Suprapubic skin (tissue), 4 donors: ENCODE results near the gene MRPL9. TPM values are rescaled to one million over a fixed set of nuclear protein-coding genes. Genes with fewer than 3 reads are reported as not detected.
"Not testable (repeated sequence)": the region's sequence is repeated elsewhere in the genome, so short reads cannot be mapped to it uniquely, and the experiment has no call there.

Source experiments
- DNase-seq, 2 donors: peaks; one replicate each; pipeline ENCODE4 v3.0.0-alpha.2; 2019; ENCODE audit warnings: low spot score in 2 of 2
- H3K27ac ChIP-seq: fragments of 200-600 bp; sonication (generic); one replicate; pipeline ENCODE4 v1.5.1; 2019
- H3K27me3 ChIP-seq: fragments of 200-600 bp; sonication (generic); one replicate; pipeline ENCODE4 v1.5.1; 2019
- H3K36me3 ChIP-seq: fragments of 200-600 bp; sonication (generic); one replicate; pipeline ENCODE4 v1.5.1; 2019
- H3K4me1 ChIP-seq: fragments of 200-600 bp; sonication (generic); one replicate; pipeline ENCODE4 v1.5.1; 2019
- H3K4me3 ChIP-seq: fragments of 200-600 bp; sonication (generic); one replicate; pipeline ENCODE4 v1.5.1; 2019; ENCODE audit warnings: mild to moderate bottlenecking
- H3K9me3 ChIP-seq: fragments of 200-600 bp; sonication (generic); one replicate; pipeline ENCODE4 v1.5.1; 2019
- EP300 ChIP-seq: sonication (generic); formaldehyde crosslinking; IDR thresholded peaks from one replicate; pipeline ENCODE4 v1.6.1; 2017; ENCODE audit warnings: antibody characterized with exemption
- POLR2A ChIP-seq, 2 donors: fragments of 450-650 bp; IDR thresholded peaks; one replicate each; pipeline ENCODE4 v1.6.1; 2017; ENCODE audit warnings: antibody characterized with exemption in 2 of 2, mild to moderate bottlenecking in 2 of 2, moderate library complexity in 2 of 2
- POLR2AphosphoS5 ChIP-seq, 3 donors: sonication (generic); formaldehyde crosslinking; IDR thresholded peaks; one replicate each; pipeline ENCODE4 v1.6.1; 2017; ENCODE audit warnings: antibody characterized with exemption in 3 of 3
- WGBS: methylation state at CpG from one replicate; pipeline ENCODE4 v1.1.5; 2018; 5-methylcytosine and 5-hydroxymethylcytosine counted together
- total RNA-seq, 4 donors: library from RNA; depleted of rRNA; stranded (reverse); fragments of >200 nt; gene quantifications; one replicate each; pipeline ENCODE4 v1.1.0, GENCODE V29; 2016
- TF ChIP-seq, protein P1 (sequence below), 2 donors: fragments of 200-600 bp in 1 of 2; fragments of 450-650 bp in 1 of 2; sonication (generic) in 1 of 2; IDR thresholded peaks; one replicate each; pipeline ENCODE4 v1.5.1; 2016 to 2019; ENCODE audit warnings: antibody characterized with exemption in 2 of 2, mild to moderate bottlenecking in 1 of 2, moderate library complexity in 1 of 2

MRPL9 gene
- total RNA-seq, 4 donors from 2014 or later: 52.8 to 77.5 (median 59.4) TPM

DNA sequence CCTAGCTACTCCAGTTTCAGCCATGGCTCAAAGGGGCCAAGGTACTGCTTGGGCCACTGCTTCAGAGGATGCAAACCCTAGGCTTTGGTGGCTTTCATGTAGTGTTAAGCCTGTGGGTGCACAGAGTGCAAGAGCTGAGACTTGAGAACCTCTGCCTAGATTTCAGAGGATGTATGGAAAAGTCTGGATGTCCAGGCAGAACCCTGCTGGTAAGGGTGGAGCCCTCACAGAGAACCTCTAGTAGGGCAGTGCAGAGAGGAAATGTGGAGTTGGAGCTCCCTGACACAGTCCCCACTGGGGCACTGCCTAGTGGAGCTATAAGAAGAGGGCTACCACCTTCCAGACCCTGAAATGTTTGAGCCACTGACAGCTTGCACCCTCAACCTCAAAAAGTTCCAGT, 25.8 kb downstream of the MRPL9 start:
- Histone ChIP-seq H3K4me1 (peaks cover 19% of the 10 kb centered on the region), H3K27ac (no peak overlapping the region), H3K36me3 (no peaks in the 10 kb centered on the region), H3K9me3 (no peaks in the 10 kb centered on the region), H3K4me3 (no peak overlapping the region), H3K27me3 (no peaks in the 10 kb centered on the region)
- no peak for DNase-seq
- no peak for TF ChIP-seq POLR2A (IDR thresholded peaks at IDR 0.05)
- TF ChIP-seq POLR2AphosphoS5 (IDR thresholded peaks at IDR 0.05): no peak
- no peak for TF ChIP-seq EP300
- TF ChIP-seq, protein P1, sequence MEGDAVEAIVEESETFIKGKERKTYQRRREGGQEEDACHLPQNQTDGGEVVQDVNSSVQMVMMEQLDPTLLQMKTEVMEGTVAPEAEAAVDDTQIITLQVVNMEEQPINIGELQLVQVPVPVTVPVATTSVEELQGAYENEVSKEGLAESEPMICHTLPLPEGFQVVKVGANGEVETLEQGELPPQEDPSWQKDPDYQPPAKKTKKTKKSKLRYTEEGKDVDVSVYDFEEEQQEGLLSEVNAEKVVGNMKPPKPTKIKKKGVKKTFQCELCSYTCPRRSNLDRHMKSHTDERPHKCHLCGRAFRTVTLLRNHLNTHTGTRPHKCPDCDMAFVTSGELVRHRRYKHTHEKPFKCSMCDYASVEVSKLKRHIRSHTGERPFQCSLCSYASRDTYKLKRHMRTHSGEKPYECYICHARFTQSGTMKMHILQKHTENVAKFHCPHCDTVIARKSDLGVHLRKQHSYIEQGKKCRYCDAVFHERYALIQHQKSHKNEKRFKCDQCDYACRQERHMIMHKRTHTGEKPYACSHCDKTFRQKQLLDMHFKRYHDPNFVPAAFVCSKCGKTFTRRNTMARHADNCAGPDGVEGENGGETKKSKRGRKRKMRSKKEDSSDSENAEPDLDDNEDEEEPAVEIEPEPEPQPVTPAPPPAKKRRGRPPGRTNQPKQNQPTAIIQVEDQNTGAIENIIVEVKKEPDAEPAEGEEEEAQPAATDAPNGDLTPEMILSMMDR (IDR thresholded peaks at IDR 0.05): no peak

DNA sequence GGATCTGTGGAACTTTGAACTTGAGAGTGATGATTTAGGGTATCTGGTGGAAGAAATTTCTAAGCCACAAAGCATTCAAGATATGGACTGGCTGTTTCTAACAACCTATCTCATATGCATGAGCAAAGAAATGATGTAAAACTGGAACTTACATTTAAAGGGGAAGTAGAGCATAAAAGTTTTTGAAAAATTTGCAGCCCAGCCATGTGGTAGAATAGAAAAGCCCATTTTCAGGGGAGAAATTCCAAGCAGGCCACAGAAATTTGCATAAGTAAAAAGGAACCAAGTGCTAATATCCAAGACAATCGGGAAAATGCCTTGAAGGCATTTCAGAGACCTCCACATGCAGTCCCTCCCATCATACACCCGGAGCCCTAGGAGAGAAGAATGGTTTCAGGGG, 26.3 kb downstream of the MRPL9 start:
- Histone ChIP-seq H3K4me3 (no peak overlapping the region), H3K27me3 (no peaks in the 10 kb centered on the region), H3K4me1 (peaks cover 19% of the 10 kb centered on the region), H3K36me3 (no peaks in the 10 kb centered on the region), H3K27ac (no peak overlapping the region), H3K9me3 (no peaks in the 10 kb centered on the region)
- no peak for TF ChIP-seq EP300
- TF ChIP-seq, protein P1 (IDR thresholded peaks at IDR 0.05): no peak
- no peak for TF ChIP-seq POLR2A (IDR thresholded peaks at IDR 0.05)
- TF ChIP-seq POLR2AphosphoS5 (IDR thresholded peaks at IDR 0.05): no peak
- 73% methylated on average over 2 of the region's 2 CpGs for WGBS
- DNase-seq: peak in 1 of 2 donors; percentile 15

- DNase-seq: peak in 1 of 2 donors; percentile 1
- H3K4me3 ChIP-seq, H3K4me1 ChIP-seq, H3K27ac ChIP-seq, H3K36me3 ChIP-seq, H3K9me3 ChIP-seq, H3K27me3 ChIP-seq: not testable (repeated sequence)
- 92% methylated on average over 9 of the region's 9 CpGs for WGBS
Observed at GRCh38 chr1:151733995-151734394, 29.3 kb downstream of the MRPL9 start.

DNA sequence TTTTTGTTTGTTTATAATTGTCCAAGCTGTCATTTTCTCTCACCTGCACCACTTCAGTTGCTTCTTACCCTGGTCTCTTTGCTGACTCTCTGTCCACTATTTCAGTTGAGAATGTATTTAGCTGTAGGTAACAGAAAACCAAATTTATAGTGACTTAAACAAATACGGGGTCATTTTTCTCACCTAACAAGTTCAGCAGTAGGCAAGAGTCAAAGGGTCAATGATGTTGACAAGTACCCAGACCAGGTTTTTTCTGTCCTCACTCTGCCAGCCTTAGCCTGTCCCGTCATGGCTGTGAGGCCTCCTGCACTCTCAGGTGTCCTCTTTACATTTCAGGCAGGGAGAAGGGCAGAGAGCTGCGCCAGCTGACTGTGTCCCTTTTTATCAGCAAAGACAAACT, 30.2 kb downstream of the MRPL9 start:
- Histone ChIP-seq H3K9me3 (no peaks in the 10 kb centered on the region), H3K36me3 (no peaks in the 10 kb centered on the region), H3K4me1 (peaks cover 4% of the 10 kb centered on the region), H3K4me3 (no peak overlapping the region), H3K27ac (no peak overlapping the region), H3K27me3 (no peaks in the 10 kb centered on the region)
- no peak for TF ChIP-seq POLR2A (IDR thresholded peaks at IDR 0.05)
- no peak for TF ChIP-seq EP300
- no peak for TF ChIP-seq POLR2AphosphoS5 (IDR thresholded peaks at IDR 0.05)
- TF ChIP-seq, protein P1 (IDR thresholded peaks at IDR 0.05): no peak
- 86% methylated on average over 3 of the region's 3 CpGs for WGBS
- DNase-seq: no peak

- WGBS: 94% methylated on average over 4 of the region's 4 CpGs
- Histone ChIP-seq H3K27me3 (peaks cover 8% of the 10 kb centered on the region), H3K4me1 (peaks cover 2% of the 10 kb centered on the region), H3K27ac (no peak overlapping the region), H3K9me3 (no peaks in the 10 kb centered on the region), H3K36me3 (no peaks in the 10 kb centered on the region), H3K4me3 (no peak overlapping the region)
- no peak for TF ChIP-seq POLR2A (IDR thresholded peaks at IDR 0.05)
- TF ChIP-seq, protein P1 (IDR thresholded peaks at IDR 0.05): no peak
- no peak for TF ChIP-seq EP300
- TF ChIP-seq POLR2AphosphoS5 (IDR thresholded peaks at IDR 0.05): no peak
- peak in 1 of 2 donors; percentile 20 for DNase-seq
Observed at GRCh38 chr1:151729966-151730291, 33.4 kb downstream of the MRPL9 start.

DNA sequence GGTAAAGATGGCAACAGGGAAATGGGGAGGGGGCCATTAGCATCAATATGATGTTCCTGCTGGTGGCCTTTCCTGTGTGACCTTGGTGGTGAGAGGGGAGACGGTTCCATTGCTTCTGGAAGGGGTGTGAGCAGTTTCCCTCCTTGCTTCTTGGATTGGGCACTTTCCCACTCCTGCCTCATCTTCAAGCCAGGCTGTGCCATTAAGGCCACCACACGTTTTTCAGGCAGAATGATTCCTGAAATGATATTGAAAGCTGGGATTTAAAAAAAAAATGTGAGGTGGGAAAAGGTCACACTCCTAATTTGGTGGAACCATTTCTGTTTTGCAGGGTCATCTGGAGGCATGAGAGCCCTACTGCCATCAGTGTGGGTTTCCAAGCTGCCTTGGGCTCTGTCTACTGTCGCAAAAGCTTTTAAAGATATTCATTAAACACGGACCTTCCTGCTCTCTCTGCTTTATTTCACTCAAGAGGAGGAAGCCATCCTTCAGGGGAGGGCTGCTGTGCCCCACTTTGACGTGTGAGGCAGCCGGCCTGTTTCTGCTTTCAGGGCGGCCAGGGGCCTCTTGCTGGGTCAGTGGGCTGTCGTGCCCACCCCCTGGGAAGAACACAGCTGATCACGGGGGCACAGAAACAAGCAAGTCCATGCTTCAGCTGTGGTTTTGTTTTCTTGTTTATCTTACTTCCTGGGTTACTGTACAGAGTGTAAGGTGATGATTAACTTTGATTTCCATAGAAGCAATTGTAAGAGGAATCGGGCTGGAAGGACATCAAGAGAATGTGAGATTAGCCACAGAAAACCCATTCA, 33.9 kb downstream of the MRPL9 start:
- H3K4me1 ChIP-seq: no peaks in the 10 kb centered on the region
- no peaks in the 10 kb centered on the region for H3K36me3 ChIP-seq
- H3K27ac ChIP-seq: no peak overlapping the region
- no peaks in the 10 kb centered on the region for H3K9me3 ChIP-seq
- peaks cover 8% of the 10 kb centered on the region for H3K27me3 ChIP-seq
- 76% methylated on average over 10 of the region's 10 CpGs for WGBS
- DNase-seq: peak in 1 of 2 donors; percentile 29
- TF ChIP-seq, protein P1 (IDR thresholded peaks at IDR 0.05): no peak
- no peak for TF ChIP-seq POLR2AphosphoS5 (IDR thresholded peaks at IDR 0.05)
- TF ChIP-seq EP300: no peak
- TF ChIP-seq POLR2A (IDR thresholded peaks at IDR 0.05): no peak
- H3K4me3 ChIP-seq: no peak overlapping the region
